ENCODE data around the gene MYH11. TPM values are rescaled to one million over a fixed set of nuclear protein-coding genes. Genes with fewer than 3 reads are reported as not detected.

Gene MYH11
- total RNA-seq, 2 donors from 2014 or later: 968 to 2,091 TPM

DNA sequence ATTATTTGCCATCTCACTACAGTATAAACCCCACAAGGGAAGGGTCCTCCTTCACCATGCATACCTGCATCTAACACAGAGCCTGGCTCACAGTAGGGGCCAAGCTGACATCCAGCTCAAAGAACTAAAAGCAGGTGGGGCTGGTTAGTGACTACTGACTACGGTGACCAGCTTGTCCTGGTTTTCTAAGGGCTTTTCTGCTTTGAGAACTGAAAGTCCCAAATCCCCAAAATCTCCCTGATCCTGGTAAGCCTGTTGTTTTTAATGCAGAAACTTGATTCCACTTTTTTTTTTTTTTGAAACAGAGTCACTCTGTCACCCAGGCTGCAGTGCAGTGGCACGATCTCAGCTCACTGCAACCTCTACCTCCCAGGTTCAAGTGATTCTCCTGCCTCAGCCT, 117.4 kb downstream of the MYH11 start:
- intact Hi-C loops (cut with DNase I): no loop called here
- TF ChIP-seq POLR2AphosphoS5 (IDR thresholded peaks at IDR 0.05): no peak
- TF ChIP-seq, protein P1, sequence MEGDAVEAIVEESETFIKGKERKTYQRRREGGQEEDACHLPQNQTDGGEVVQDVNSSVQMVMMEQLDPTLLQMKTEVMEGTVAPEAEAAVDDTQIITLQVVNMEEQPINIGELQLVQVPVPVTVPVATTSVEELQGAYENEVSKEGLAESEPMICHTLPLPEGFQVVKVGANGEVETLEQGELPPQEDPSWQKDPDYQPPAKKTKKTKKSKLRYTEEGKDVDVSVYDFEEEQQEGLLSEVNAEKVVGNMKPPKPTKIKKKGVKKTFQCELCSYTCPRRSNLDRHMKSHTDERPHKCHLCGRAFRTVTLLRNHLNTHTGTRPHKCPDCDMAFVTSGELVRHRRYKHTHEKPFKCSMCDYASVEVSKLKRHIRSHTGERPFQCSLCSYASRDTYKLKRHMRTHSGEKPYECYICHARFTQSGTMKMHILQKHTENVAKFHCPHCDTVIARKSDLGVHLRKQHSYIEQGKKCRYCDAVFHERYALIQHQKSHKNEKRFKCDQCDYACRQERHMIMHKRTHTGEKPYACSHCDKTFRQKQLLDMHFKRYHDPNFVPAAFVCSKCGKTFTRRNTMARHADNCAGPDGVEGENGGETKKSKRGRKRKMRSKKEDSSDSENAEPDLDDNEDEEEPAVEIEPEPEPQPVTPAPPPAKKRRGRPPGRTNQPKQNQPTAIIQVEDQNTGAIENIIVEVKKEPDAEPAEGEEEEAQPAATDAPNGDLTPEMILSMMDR (IDR thresholded peaks at IDR 0.05): no peak
- no peak for TF ChIP-seq POLR2A (IDR thresholded peaks at IDR 0.05)
- WGBS: 71% methylated on average over 2 of the region's 2 CpGs
- Histone ChIP-seq H3K9me3 (no peaks in the 10 kb centered on the region), H3K36me3 (peaks cover 0 to 6% of the 10 kb centered on the region in 2 donors), H3K4me1 (replicated peaks) (no peaks in the 10 kb centered on the region), H3K27me3 (replicated peaks; ENCODE audit: insufficient read depth) (no peaks in the 10 kb centered on the region), H3K27ac (no peak overlapping the region), H3K4me3 (no peak overlapping the region)
- DNase-seq (ENCODE audit: low spot score): no peak

DNA sequence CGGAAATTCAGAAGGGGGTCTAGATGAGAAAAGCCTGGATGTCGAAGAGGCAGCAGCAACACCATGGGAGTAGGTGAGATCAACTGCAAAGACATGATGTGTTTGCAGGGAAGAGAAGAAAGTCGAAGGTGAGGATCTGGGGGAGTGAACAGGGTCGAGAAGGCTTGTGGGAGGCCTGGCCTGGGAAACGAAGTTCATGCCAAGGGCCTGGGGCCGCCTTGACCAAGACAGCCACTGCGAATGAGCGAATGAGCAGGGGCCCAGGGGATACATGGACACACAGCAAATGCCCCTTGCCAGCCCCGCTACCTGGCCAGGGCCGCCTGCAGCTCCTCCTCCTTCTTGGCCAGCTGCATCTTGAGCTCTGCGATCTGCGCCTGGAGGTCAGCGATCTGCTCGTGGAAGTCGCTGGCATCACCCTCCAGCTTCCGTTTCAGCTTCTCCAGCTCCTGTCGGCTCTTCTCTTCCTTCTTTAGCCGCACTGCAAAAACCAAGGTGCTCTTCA, 119.6 kb downstream of the MYH11 start:
- Histone ChIP-seq H3K36me3 (peaks cover 0 to 6% of the 10 kb centered on the region in 2 donors), H3K4me1 (replicated peaks) (no peaks in the 10 kb centered on the region), H3K9me3 (no peaks in the 10 kb centered on the region), H3K27ac (no peak overlapping the region), H3K4me3 (no peak overlapping the region), H3K27me3 (replicated peaks; ENCODE audit: insufficient read depth) (no peaks in the 10 kb centered on the region)
- 88% methylated on average over 18 of the region's 18 CpGs for WGBS
- intact Hi-C loops (cut with DNase I): no loop called here
- DNase-seq (ENCODE audit: low spot score): no peak
- no peak for TF ChIP-seq POLR2A (IDR thresholded peaks at IDR 0.05)
- no peak for TF ChIP-seq POLR2AphosphoS5 (IDR thresholded peaks at IDR 0.05)
- TF ChIP-seq, protein P1 (IDR thresholded peaks at IDR 0.05): no peak

GRCh38 chr16:15736529-15736928, 120.3 kb downstream of the MYH11 start:
- Histone ChIP-seq H3K36me3 (peaks cover 0 to 5% of the 10 kb centered on the region in 2 donors), H3K27ac (no peak overlapping the region), H3K4me3 (no peak overlapping the region), H3K9me3 (no peaks in the 10 kb centered on the region), H3K4me1 (replicated peaks) (no peaks in the 10 kb centered on the region), H3K27me3 (replicated peaks; ENCODE audit: insufficient read depth) (no peaks in the 10 kb centered on the region)
- 76% methylated on average over 7 of the region's 7 CpGs for WGBS
- TF ChIP-seq POLR2AphosphoS5 (IDR thresholded peaks at IDR 0.05): no peak
- TF ChIP-seq, protein P1 (IDR thresholded peaks at IDR 0.05): no peak
- TF ChIP-seq POLR2A (IDR thresholded peaks at IDR 0.05): no peak
- no peak for DNase-seq (ENCODE audit: low spot score)
- intact Hi-C loops (cut with DNase I): no loop called here

GRCh38 chr16:15735610-15736009, 121.2 kb downstream of the MYH11 start:
- intact Hi-C loops (cut with DNase I): no loop called here
- WGBS: 89% methylated on average over 3 of the region's 3 CpGs
- TF ChIP-seq, protein P1 (IDR thresholded peaks at IDR 0.05): no peak
- TF ChIP-seq POLR2AphosphoS5 (IDR thresholded peaks at IDR 0.05) (no peak), POLR2A (IDR thresholded peaks at IDR 0.05) (no peak)
- no peak overlapping the region for H3K27ac ChIP-seq
- H3K36me3 ChIP-seq: no peaks in the 10 kb centered on the region
- DNase-seq (ENCODE audit: low spot score): no peak
- no peaks in the 10 kb centered on the region for H3K27me3 ChIP-seq (replicated peaks; ENCODE audit: insufficient read depth)
- H3K4me3 ChIP-seq: no peak overlapping the region
- no peaks in the 10 kb centered on the region for H3K4me1 ChIP-seq (replicated peaks)
- no peaks in the 10 kb centered on the region for H3K9me3 ChIP-seq

GRCh38 chr16:15732416-15732815, 124.4 kb downstream of the MYH11 start:
- Histone ChIP-seq H3K4me3 (no peak overlapping the region), H3K4me1 (replicated peaks) (no peaks in the 10 kb centered on the region), H3K9me3 (no peaks in the 10 kb centered on the region), H3K36me3 (no peaks in the 10 kb centered on the region), H3K27me3 (replicated peaks; ENCODE audit: insufficient read depth) (no peaks in the 10 kb centered on the region), H3K27ac (no peak overlapping the region)
- intact Hi-C loops (cut with DNase I): no loop called here
- no peak for DNase-seq (ENCODE audit: low spot score)
- WGBS: 87% methylated on average over 6 of the region's 6 CpGs
- TF ChIP-seq POLR2A (IDR thresholded peaks at IDR 0.05): no peak
- TF ChIP-seq, protein P1 (IDR thresholded peaks at IDR 0.05): no peak
- no peak for TF ChIP-seq POLR2AphosphoS5 (IDR thresholded peaks at IDR 0.05)

Measured in prostate gland (tissue), 2 donors.